ENCODE measurements around the gene ANAPC15. TPM values are rescaled to one million over a fixed set of nuclear protein-coding genes. Genes with fewer than 3 reads are reported as not detected.

The ANAPC15 gene
- total and polyA plus RNA-seq, 2 of the 13 experiments (the other 11 are each of a cell fraction or from before 2014, with no cell fraction given): 18.8 to 25.7 TPM

- TF ChIP-seq, protein P1, sequence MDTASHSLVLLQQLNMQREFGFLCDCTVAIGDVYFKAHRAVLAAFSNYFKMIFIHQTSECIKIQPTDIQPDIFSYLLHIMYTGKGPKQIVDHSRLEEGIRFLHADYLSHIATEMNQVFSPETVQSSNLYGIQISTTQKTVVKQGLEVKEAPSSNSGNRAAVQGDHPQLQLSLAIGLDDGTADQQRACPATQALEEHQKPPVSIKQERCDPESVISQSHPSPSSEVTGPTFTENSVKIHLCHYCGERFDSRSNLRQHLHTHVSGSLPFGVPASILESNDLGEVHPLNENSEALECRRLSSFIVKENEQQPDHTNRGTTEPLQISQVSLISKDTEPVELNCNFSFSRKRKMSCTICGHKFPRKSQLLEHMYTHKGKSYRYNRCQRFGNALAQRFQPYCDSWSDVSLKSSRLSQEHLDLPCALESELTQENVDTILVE (CRISPR knock-in tag; IDR thresholded peaks at IDR 0.05): peak; percentile 79; the same call in 1 of the 2 replicates
- no peak for TF ChIP-seq ZNF841 (CRISPR knock-in tag; IDR thresholded peaks at IDR 0.05; ENCODE audit: borderline replicate concordance)
- TF ChIP-seq MTF2 (CRISPR knock-in tag; IDR thresholded peaks at IDR 0.05; ENCODE audit: borderline replicate concordance): no peak
- no peak for TF ChIP-seq ETV6 (CRISPR knock-in tag; conservative IDR thresholded peaks at IDR 0.05)
- no peak for TF ChIP-seq TOE1 (CRISPR knock-in tag; IDR thresholded peaks at IDR 0.05)
- peak; percentile 77 to 86 for TF ChIP-seq POLR2A (IDR thresholded peaks at IDR 0.05; ENCODE audit: insufficient read depth in 1 of 2, low read depth in 2 of 2, low read length in 2 of 2)
- no peak for TF ChIP-seq ZNF296 (CRISPR knock-in tag; conservative IDR thresholded peaks at IDR 0.05)
- no peak for TF ChIP-seq IRX3 (CRISPR knock-in tag; IDR thresholded peaks at IDR 0.05; ENCODE audit: borderline replicate concordance, low read depth)
- TF ChIP-seq ZNF607 (CRISPR knock-in tag; IDR thresholded peaks at IDR 0.05; ENCODE audit: borderline replicate concordance): peak; percentile 51; the same call in 1 of the 2 replicates
- no peak; the same call in 1 of the 2 replicates for TF ChIP-seq SALL2 (CRISPR knock-in tag; IDR thresholded peaks at IDR 0.05)
- peak; percentile 79 for TF ChIP-seq YEATS4 (CRISPR knock-in tag; IDR thresholded peaks at IDR 0.05; ENCODE audit: borderline replicate concordance)
- TF ChIP-seq, protein P2, sequence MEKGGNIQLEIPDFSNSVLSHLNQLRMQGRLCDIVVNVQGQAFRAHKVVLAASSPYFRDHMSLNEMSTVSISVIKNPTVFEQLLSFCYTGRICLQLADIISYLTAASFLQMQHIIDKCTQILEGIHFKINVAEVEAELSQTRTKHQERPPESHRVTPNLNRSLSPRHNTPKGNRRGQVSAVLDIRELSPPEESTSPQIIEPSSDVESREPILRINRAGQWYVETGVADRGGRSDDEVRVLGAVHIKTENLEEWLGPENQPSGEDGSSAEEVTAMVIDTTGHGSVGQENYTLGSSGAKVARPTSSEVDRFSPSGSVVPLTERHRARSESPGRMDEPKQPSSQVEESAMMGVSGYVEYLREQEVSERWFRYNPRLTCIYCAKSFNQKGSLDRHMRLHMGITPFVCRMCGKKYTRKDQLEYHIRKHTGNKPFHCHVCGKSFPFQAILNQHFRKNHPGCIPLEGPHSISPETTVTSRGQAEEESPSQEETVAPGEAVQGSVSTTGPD (CRISPR knock-in tag; IDR thresholded peaks at IDR 0.05): no peak
- TF ChIP-seq ZNF713 (CRISPR knock-in tag; IDR thresholded peaks at IDR 0.05): no peak
- peak; percentile 72; the same call in 1 of the 2 replicates for TF ChIP-seq MAZ (IDR thresholded peaks at IDR 0.05; ENCODE audit: borderline replicate concordance, low read depth, low read length)
- TF ChIP-seq MAZ (CRISPR knock-in tag; IDR thresholded peaks at IDR 0.05; ENCODE audit: low read depth): peak; percentile 72
- TF ChIP-seq PCBP2 (optimal IDR thresholded peaks at IDR 0.05; ENCODE audit: low read depth, low read length, poor library complexity, severe bottlenecking): no peak
- TF ChIP-seq, protein P3, sequence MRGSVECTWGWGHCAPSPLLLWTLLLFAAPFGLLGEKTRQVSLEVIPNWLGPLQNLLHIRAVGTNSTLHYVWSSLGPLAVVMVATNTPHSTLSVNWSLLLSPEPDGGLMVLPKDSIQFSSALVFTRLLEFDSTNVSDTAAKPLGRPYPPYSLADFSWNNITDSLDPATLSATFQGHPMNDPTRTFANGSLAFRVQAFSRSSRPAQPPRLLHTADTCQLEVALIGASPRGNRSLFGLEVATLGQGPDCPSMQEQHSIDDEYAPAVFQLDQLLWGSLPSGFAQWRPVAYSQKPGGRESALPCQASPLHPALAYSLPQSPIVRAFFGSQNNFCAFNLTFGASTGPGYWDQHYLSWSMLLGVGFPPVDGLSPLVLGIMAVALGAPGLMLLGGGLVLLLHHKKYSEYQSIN (CRISPR knock-in tag; IDR thresholded peaks at IDR 0.05; ENCODE audit: borderline replicate concordance): no peak
- TF ChIP-seq REST (IDR thresholded peaks at IDR 0.05; ENCODE audit: borderline replicate concordance in 1 of 2, low read depth in 1 of 2, low read length in 2 of 2): no peak
- no peak; the same call in 1 of the 2 replicates for TF ChIP-seq BCL3 (CRISPR knock-in tag; IDR thresholded peaks at IDR 0.05)
These were observed 9.3 kb downstream of the ANAPC15 start, which contains the start of gene LAMTOR1 (continued) for GRCh38 chr11:72102946-72103753.
